Measurements from ENCODE around the gene FAM50A. TPM values are rescaled to one million over a fixed set of nuclear protein-coding genes. Genes with fewer than 3 reads are reported as not detected.
A peak's percentile ranks its signal among the peaks of the same experiment; 100 is the strongest.

Gene FAM50A
- total and polyA plus RNA-seq, 11 donors: 27.7 to 119 (median 43.1) TPM

DNA sequence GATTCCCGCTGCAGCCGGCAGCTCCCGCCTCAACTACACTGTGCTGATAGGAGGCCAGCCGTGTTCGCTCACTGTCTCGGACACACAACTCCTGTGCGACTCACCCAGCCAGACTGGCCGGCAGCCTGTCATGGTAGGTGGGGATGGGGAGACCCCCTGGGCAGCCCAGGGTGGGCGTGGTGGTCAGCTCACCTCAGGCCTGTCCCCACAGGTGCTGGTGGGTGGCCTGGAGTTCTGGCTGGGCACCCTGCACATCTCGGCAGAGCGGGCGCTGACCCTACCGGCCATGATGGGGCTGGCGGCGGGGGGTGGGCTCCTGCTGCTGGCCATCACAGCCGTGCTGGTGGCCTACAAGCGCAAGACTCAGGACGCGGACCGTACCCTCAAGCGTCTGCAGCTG lies 23.6 kb downstream of the FAM50A start:
- Histone ChIP-seq H3K27me3 (no peaks in the 10 kb centered on the region), H3K9me3 (no peaks in the 10 kb centered on the region), H3K4me1 (no peaks in the 10 kb centered on the region), H3K4me3 (no peak overlapping the region), H3K36me3 (peaks cover 0 to 68% (median 4%) of the 10 kb centered on the region in 9 donors), H3K27ac (no peak overlapping the region)
- TF ChIP-seq, protein P1, sequence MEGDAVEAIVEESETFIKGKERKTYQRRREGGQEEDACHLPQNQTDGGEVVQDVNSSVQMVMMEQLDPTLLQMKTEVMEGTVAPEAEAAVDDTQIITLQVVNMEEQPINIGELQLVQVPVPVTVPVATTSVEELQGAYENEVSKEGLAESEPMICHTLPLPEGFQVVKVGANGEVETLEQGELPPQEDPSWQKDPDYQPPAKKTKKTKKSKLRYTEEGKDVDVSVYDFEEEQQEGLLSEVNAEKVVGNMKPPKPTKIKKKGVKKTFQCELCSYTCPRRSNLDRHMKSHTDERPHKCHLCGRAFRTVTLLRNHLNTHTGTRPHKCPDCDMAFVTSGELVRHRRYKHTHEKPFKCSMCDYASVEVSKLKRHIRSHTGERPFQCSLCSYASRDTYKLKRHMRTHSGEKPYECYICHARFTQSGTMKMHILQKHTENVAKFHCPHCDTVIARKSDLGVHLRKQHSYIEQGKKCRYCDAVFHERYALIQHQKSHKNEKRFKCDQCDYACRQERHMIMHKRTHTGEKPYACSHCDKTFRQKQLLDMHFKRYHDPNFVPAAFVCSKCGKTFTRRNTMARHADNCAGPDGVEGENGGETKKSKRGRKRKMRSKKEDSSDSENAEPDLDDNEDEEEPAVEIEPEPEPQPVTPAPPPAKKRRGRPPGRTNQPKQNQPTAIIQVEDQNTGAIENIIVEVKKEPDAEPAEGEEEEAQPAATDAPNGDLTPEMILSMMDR (IDR thresholded peaks at IDR 0.05): no peak
- no peak for TF ChIP-seq POLR2A (IDR thresholded peaks at IDR 0.05)
- intact Hi-C loops (cut with DNase I): no loop called here
- no peak for ATAC-seq
- DNase-seq: peak in 1 of 5 donors; percentile 33
- 92 to 100% (median 97%) methylated on average over 5 to 21 of the region's 21 CpGs for WGBS, 4 donors

DNA sequence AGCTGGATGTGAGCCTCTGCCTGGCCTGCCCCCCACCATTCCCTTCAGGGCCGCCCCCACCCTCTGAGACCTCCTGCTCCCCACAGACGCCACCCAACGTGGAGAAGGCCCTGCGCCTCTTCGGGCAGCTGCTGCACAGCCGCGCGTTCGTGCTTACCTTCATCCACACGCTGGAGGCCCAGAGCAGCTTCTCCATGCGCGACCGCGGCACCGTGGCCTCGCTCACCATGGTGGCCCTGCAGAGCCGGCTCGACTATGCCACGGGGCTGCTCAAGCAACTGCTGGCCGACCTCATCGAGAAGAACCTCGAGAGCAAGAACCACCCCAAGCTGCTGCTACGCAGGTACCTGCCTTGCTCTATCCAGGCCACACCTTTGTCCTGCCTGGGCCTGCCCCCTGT lies 24.3 kb downstream of the FAM50A start:
- TF ChIP-seq POLR2A (IDR thresholded peaks at IDR 0.05): no peak
- TF ChIP-seq, protein P1 (IDR thresholded peaks at IDR 0.05): no peak
- no peak for DNase-seq
- no peak overlapping the region for H3K4me3 ChIP-seq
- intact Hi-C loops (cut with DNase I): no loop called here
- no peaks in the 10 kb centered on the region for H3K4me1 ChIP-seq
- 95 to 99% (median 96%) methylated on average over 21 to 23 of the region's 23 CpGs for WGBS, 4 donors
- H3K9me3 ChIP-seq: no peaks in the 10 kb centered on the region
- no peaks in the 10 kb centered on the region for H3K27me3 ChIP-seq
- ATAC-seq: no peak
- H3K27ac ChIP-seq: no peak overlapping the region
- H3K36me3 ChIP-seq: peaks cover 0 to 68% (median 4%) of the 10 kb centered on the region in 9 donors

DNA sequence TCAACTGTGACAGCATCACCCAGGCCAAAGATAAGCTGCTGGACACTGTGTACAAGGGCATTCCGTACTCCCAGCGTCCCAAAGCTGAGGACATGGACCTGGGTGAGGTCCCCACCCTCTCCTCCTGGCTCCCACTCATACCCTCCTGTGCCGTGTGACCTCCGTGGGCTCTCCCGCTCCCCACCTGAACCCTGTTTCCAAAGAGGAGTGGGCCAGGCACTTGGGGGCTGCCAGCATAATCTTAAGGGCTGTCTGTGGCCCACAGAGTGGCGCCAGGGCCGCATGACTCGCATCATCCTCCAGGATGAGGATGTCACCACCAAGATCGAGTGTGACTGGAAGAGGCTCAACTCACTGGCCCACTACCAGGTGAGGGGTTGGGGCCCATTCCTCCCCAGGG lies 25.2 kb downstream of the FAM50A start:
- intact Hi-C loops (cut with DNase I): no loop called here
- H3K27ac ChIP-seq: no peak overlapping the region
- no peaks in the 10 kb centered on the region for H3K4me1 ChIP-seq
- H3K9me3 ChIP-seq: no peaks in the 10 kb centered on the region
- WGBS, 4 donors: 73 to 98% (median 87%) methylated on average over 5 to 9 of the region's 9 CpGs
- peaks cover 0 to 60% (median 4%) of the 10 kb centered on the region in 9 donors for H3K36me3 ChIP-seq
- ATAC-seq: no peak
- no peak for DNase-seq
- no peak overlapping the region for H3K4me3 ChIP-seq
- no peaks in the 10 kb centered on the region for H3K27me3 ChIP-seq
- no peak for TF ChIP-seq POLR2A (IDR thresholded peaks at IDR 0.05)
- TF ChIP-seq, protein P1 (IDR thresholded peaks at IDR 0.05): no peak

DNA sequence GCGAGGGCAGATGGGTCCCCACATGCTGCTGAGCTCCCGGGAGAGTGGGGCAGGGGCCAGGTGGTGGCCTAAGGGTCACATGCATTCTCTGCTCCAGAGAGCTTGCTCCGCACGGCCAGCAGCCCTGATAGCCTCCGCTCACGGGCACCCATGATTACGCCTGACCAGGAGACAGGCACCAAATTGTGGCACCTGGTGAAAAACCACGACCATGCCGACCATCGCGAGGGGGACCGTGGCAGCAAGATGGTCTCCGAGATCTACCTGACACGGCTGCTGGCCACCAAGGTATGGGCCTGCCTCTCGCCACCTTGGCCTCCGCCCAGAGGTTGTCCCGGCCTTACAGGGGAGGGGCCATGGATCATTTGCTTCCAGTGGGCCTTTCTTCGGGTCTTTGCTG lies 25.9 kb downstream of the FAM50A start:
- ATAC-seq: no peak
- WGBS, 4 donors: 67 to 95% (median 92%) methylated on average over 1 to 18 of the region's 18 CpGs
- intact Hi-C loops (cut with DNase I): no loop called here
- H3K27ac ChIP-seq: no peak overlapping the region
- no peak overlapping the region for H3K4me3 ChIP-seq
- TF ChIP-seq, protein P1 (IDR thresholded peaks at IDR 0.05): no peak
- no peak for TF ChIP-seq POLR2A (IDR thresholded peaks at IDR 0.05)
- H3K36me3 ChIP-seq: peaks cover 0 to 55% (median 4%) of the 10 kb centered on the region in 9 donors
- peak in 1 of 5 donors; percentile 37 for DNase-seq
- no peaks in the 10 kb centered on the region for H3K27me3 ChIP-seq
- no peaks in the 10 kb centered on the region for H3K4me1 ChIP-seq
- no peaks in the 10 kb centered on the region for H3K9me3 ChIP-seq

Data from heart left ventricle (tissue), 16 donors.